K562 (cell line): ENCODE measurements around the gene ZNF467. TPM values are rescaled to one million over a fixed set of nuclear protein-coding genes. Genes with fewer than 3 reads are reported as not detected.

Experiments
- ARID1B ChIP-seq: fragments of 450-650 bp; IDR thresholded peaks from 2 replicates; pipeline ENCODE4 v1.6.1; 2016; ENCODE audit warnings: antibody characterized with exemption, mild to moderate bottlenecking, inconsistent platforms
- CCNT2 ChIP-seq: IDR thresholded peaks from 2 replicates; pipeline ENCODE4 v1.6.1; 2011; ENCODE audit warnings: borderline replicate concordance, low read depth, mild to moderate bottlenecking, moderate library complexity, mixed read lengths, low read length; ENCODE audit not compliant: insufficient read length; ENCODE audit errors: extremely low read depth
- CHD7 ChIP-seq: fragments of 200-600 bp; sonication (generic); IDR thresholded peaks from one replicate; pipeline ENCODE4 v1.6.1; 2012; ENCODE audit warnings: mild to moderate bottlenecking, low read depth, low read length, inconsistent platforms
- GABPB1 ChIP-seq: sonication (generic); formaldehyde crosslinking; IDR thresholded peaks from 2 replicates; pipeline ENCODE4 v1.8.0; 2022; ENCODE audit warnings: mild to moderate bottlenecking, missing genetic modification reagents
- HNRNPH1 ChIP-seq: fragments of 200-400 bp; formaldehyde crosslinking; optimal IDR thresholded peaks from 2 replicates; pipeline ENCODE3; 2017; ENCODE audit warnings: low read depth, mild to moderate bottlenecking, low read length, moderate library complexity
- KDM2B ChIP-seq: fragments of 250-450 bp; sonication (Bioruptor Pico); IDR thresholded peaks from 2 replicates; pipeline ENCODE4 v1.8.0; 2021; ENCODE audit warnings: mild to moderate bottlenecking, moderate library complexity
- LARP7 ChIP-seq: fragments of 450-650 bp; IDR thresholded peaks from 2 replicates; pipeline ENCODE4 v1.6.1; 2016
- NCOR1 ChIP-seq: fragments of 450-650 bp; IDR thresholded peaks from 2 replicates; pipeline ENCODE4 v1.6.1; 2016; ENCODE audit warnings: mild to moderate bottlenecking, moderate library complexity
- NFATC3 ChIP-seq: fragments of 450-650 bp; IDR thresholded peaks from 2 replicates; pipeline ENCODE4 v1.6.1; 2017; ENCODE audit warnings: mild to moderate bottlenecking
- SOX6 ChIP-seq: fragments of 450-650 bp; IDR thresholded peaks from 2 replicates; pipeline ENCODE4 v1.6.1; 2014; ENCODE audit warnings: mild to moderate bottlenecking
- SRF ChIP-seq, 2 experiments: fragments of 250-450, 450-650 bp in 1 of 2; sonication (Bioruptor Pico) in 1 of 2; sonication (generic) in 1 of 2; formaldehyde crosslinking; IDR thresholded peaks; 2 replicates each; pipeline versions ENCODE4 v1.5.0 to v1.5.1; 2020 to 2022; ENCODE audit warnings: mild to moderate bottlenecking in 1 of 2, missing genetic modification reagents in 1 of 2
- SRSF3 ChIP-seq: fragments of 200-400 bp; formaldehyde crosslinking; IDR thresholded peaks from 2 replicates; pipeline ENCODE4 v1.6.1; 2016; ENCODE audit warnings: mild to moderate bottlenecking, low read length, moderate library complexity; ENCODE audit not compliant: insufficient read depth
- VEZF1 ChIP-seq: fragments of 200-800 bp; sonication (Bioruptor generic); IDR thresholded peaks from 2 replicates; pipeline ENCODE4 v1.6.1; 2017; ENCODE audit warnings: missing genetic modification characterization, missing compliant biosample characterization
- ZNF165 ChIP-seq: fragments of 250-450 bp; sonication (Bioruptor Pico); IDR thresholded peaks from 2 replicates; pipeline ENCODE4 v1.4.0; 2020; ENCODE audit warnings: borderline replicate concordance
- ZNF263 ChIP-seq: sonication (generic); formaldehyde crosslinking; IDR thresholded peaks from 2 replicates; pipeline ENCODE4 v1.8.0; 2022; ENCODE audit warnings: mild to moderate bottlenecking, missing genetic modification reagents, borderline replicate concordance
- polyA plus RNA-seq, 8 experiments: library from polyadenylated mRNA; depleted of rRNA in 4 of 8; stranded (reverse) in 5 of 8; unstranded in 3 of 8; fragments of >200 nt; fragmentation: Nextera tagmentation in 2 of 8; fragmentation: Illumina TruSeq in 1 of 8; extraction: Ambion mirVana in 2 of 8; extraction: Trizol in 1 of 8; gene quantifications; 2 replicates each; pipeline versions ENCODE4 v1.2.1 to v1.2.3, GENCODE V29; 2011 to 2014; ENCODE audit warnings: inconsistent platforms in 1 of 8, missing spikeins in 1 of 8
- total RNA-seq, 7 experiments: library from RNA; depleted of rRNA in 6 of 7; stranded (reverse); fragments of >200 nt in 6 of 7; fragmentation: Illumina TruSeq in 2 of 7; extraction: Trizol in 2 of 7; gene quantifications; 2 replicates each; pipeline versions ENCODE4 v1.2.1 to v1.2.3, GENCODE V29; 2011 to 2021; ENCODE audit warnings: low replicate concordance in 1 of 7

ZNF467 gene
- total and polyA plus RNA-seq, 9 of the 15 experiments (the other 6 are each of a cell fraction or from before 2014, with no cell fraction given): 0.32 to 14.2 (median 1.7) TPM

- TF ChIP-seq CHD7 (peak; percentile 27), KDM2B (no peak), ARID1B (peak; percentile 98), SOX6 (peak; percentile 98), NCOR1 (peak; percentile 94), HNRNPH1 (no peak), ZNF165 (CRISPR knock-in tag) (no peak), NFATC3 (peak; percentile 83; the same call in 1 of the 2 replicates), CCNT2 (peak; percentile 68), LARP7 (0 out of 2 replicates have a peak, but pooled peaks have one; percentile 64), SRF (CRISPR knock-in tag; IDR thresholded peaks at IDR 0.05) (peak; percentile 37 to 97; a peak in 3 of 4 replicates), VEZF1 (peak; percentile 83), GABPB1 (CRISPR knock-in tag) (peak; percentile 76; the same call in 1 of the 2 replicates), ZNF263 (CRISPR knock-in tag) (peak; percentile 68), SRSF3 (no peak)
Observed at GRCh38 chr7:149719050-149719899, 54.1 kb downstream of the ZNF467 start (continued).
